Astrocyte (in vitro differentiated cells and primary cell): Measurements from ENCODE around the gene PPIE. TPM values are rescaled to one million over a fixed set of nuclear protein-coding genes. Genes with fewer than 3 reads are reported as not detected.

Experiments used
- DNase-seq: peaks from one replicate; pipeline ENCODE4 v3.0.0-alpha.2; 2010; ENCODE audit warnings: low read depth
- FAIRE-seq: peaks from 2 replicates; lab custom pipeline; 2011; peaks lifted over from hg19 to GRCh38; lab: Jason Lieb, UNC
- H2AFZ ChIP-seq: 2 replicates; pipeline ENCODE4 v1.6.0; 2012; ENCODE audit warnings: low read depth, low read length, inconsistent platforms
- H3K27ac ChIP-seq: 2 replicates; pipeline ENCODE4 v1.5.1; 2011; ENCODE audit warnings: low read depth, low read length, inconsistent platforms
- H3K27me3 ChIP-seq: 2 replicates; pipeline ENCODE4 v1.6.0; 2011; ENCODE audit warnings: low read length, inconsistent platforms; ENCODE audit not compliant: insufficient read depth
- H3K36me3 ChIP-seq: 2 replicates; pipeline ENCODE4 v1.5.1; 2011; ENCODE audit warnings: low read length, inconsistent platforms; ENCODE audit not compliant: insufficient read depth
- H3K4me1 ChIP-seq: 2 replicates; pipeline ENCODE4 v1.5.1; 2011; ENCODE audit warnings: low read length, inconsistent platforms; ENCODE audit not compliant: insufficient read depth
- H3K4me2 ChIP-seq: 2 replicates; pipeline ENCODE4 v1.6.0; 2012; ENCODE audit warnings: low read length, inconsistent platforms
- H3K4me3 ChIP-seq: 2 replicates; pipeline ENCODE4 v1.5.1; 2011; ENCODE audit warnings: low read depth, mild to moderate bottlenecking, low read length, inconsistent platforms; ENCODE audit not compliant: insufficient read depth
- H3K79me2 ChIP-seq: 2 replicates; pipeline ENCODE4 v1.6.0; 2012; ENCODE audit warnings: mild to moderate bottlenecking, low read length, inconsistent platforms; ENCODE audit not compliant: insufficient read depth
- H3K9ac ChIP-seq: 2 replicates; pipeline ENCODE4 v1.6.0; 2012; ENCODE audit warnings: mild to moderate bottlenecking, low read length, inconsistent platforms
- H3K9me3 ChIP-seq: 2 replicates; pipeline ENCODE4 v1.5.1; 2012; ENCODE audit warnings: low read depth, mild to moderate bottlenecking, low read length, inconsistent platforms; ENCODE audit not compliant: insufficient read depth
- H4K20me1 ChIP-seq: 2 replicates; pipeline ENCODE4 v1.6.0; 2012; ENCODE audit warnings: low read length, inconsistent platforms; ENCODE audit not compliant: insufficient read depth
- H3K27ac Mint-ChIP-seq: one replicate; pipeline ENCODE4 v1.8.0; 2021; ENCODE audit warnings: mild to moderate bottlenecking, mixed read lengths; ENCODE audit not compliant: unreplicated experiment
- H3K27me3 Mint-ChIP-seq: one replicate; pipeline ENCODE4 v1.8.0; 2021; ENCODE audit warnings: low read depth, mixed read lengths; ENCODE audit not compliant: unreplicated experiment
- H3K36me3 Mint-ChIP-seq: one replicate; pipeline ENCODE4 v1.8.0; 2021; ENCODE audit warnings: low read depth, mixed read lengths; ENCODE audit not compliant: unreplicated experiment
- H3K4me1 Mint-ChIP-seq: one replicate; pipeline ENCODE4 v1.8.0; 2021; ENCODE audit warnings: low read depth, mixed read lengths; ENCODE audit not compliant: unreplicated experiment
- H3K4me3 Mint-ChIP-seq: one replicate; pipeline ENCODE4 v1.8.0; 2021; ENCODE audit warnings: mild to moderate bottlenecking, moderate library complexity, mixed read lengths; ENCODE audit not compliant: unreplicated experiment
- H3K9me3 Mint-ChIP-seq: one replicate; pipeline ENCODE4 v1.8.0; 2021; ENCODE audit warnings: mild to moderate bottlenecking, mixed read lengths; ENCODE audit not compliant: unreplicated experiment
- CTCF ChIP-seq: IDR thresholded peaks from 2 replicates; pipeline ENCODE4 v1.5.1; 2011; ENCODE audit warnings: low read depth, mild to moderate bottlenecking, inconsistent platforms, low read length, moderate library complexity; ENCODE audit not compliant: insufficient read depth
- EZH2 ChIP-seq: IDR thresholded peaks from 2 replicates; pipeline ENCODE4 v1.6.1; 2012; ENCODE audit warnings: mild to moderate bottlenecking, low read length, inconsistent platforms; ENCODE audit not compliant: insufficient read depth
- total RNA-seq: library from RNA; stranded (reverse); gene quantifications from 2 replicates; pipeline ENCODE4 v1.2.1, GENCODE V29; 2021

The PPIE gene
- total RNA-seq, 1 donor from 2014 or later, result 33.7 TPM

- FAIRE-seq (no peak), DNase-seq (no peak)
- Histone ChIP-seq H3K27ac (no peak overlapping the region), H3K79me2 (no peaks in the 10 kb centered on the region), H3K4me2 (no peak overlapping the region), H4K20me1 (no peaks in the 10 kb centered on the region), H3K36me3 (no peaks in the 10 kb centered on the region), H3K9ac (no peak overlapping the region), H3K4me3 (no peak overlapping the region), H3K9me3 (no peaks in the 10 kb centered on the region), H2AFZ (no peak overlapping the region), H3K27me3 (peaks cover 2% of the 10 kb centered on the region), H3K4me1 (no peaks in the 10 kb centered on the region)
- Mint-ChIP-seq H3K9me3 (peaks cover 11% of the 10 kb centered on the region), H3K27me3 (peaks cover 2% of the 10 kb centered on the region), H3K36me3 (no peaks in the 10 kb centered on the region), H3K4me1 (no peaks in the 10 kb centered on the region), H3K4me3 (no peak overlapping the region), H3K27ac (no peak overlapping the region)
- TF ChIP-seq CTCF, result no peak
- no peak for TF ChIP-seq EZH2
Observed at GRCh38 chr1:39808784-39809517, 70.3 kb downstream of the PPIE start.

- no peak overlapping the region for H3K4me2 ChIP-seq
Observed at GRCh38 chr1:39812913-39813312, 74.2 kb downstream of the PPIE start.

More at GRCh38 chr1:39812913-39813312, 74.2 kb downstream of the PPIE start:
- FAIRE-seq (no peak), DNase-seq (no peak)
- Histone ChIP-seq H3K36me3 (no peaks in the 10 kb centered on the region), H3K79me2 (no peaks in the 10 kb centered on the region), H3K4me3 (no peak overlapping the region), H3K27me3 (no peaks in the 10 kb centered on the region), H3K9ac (no peak overlapping the region), H2AFZ (no peak overlapping the region), H3K9me3 (no peaks in the 10 kb centered on the region), H3K4me1 (no peaks in the 10 kb centered on the region), H4K20me1 (peaks cover 3% of the 10 kb centered on the region), H3K27ac (no peak overlapping the region)
- Mint-ChIP-seq H3K27ac (no peak overlapping the region), H3K36me3 (no peaks in the 10 kb centered on the region), H3K4me1 (no peaks in the 10 kb centered on the region), H3K27me3 (peaks cover 7% of the 10 kb centered on the region), H3K9me3 (peaks cover 3% of the 10 kb centered on the region), H3K4me3 (no peak overlapping the region)
- TF ChIP-seq CTCF (no peak), EZH2 (no peak)

Other genes with a start within 250 kb of the PPIE start
- gene BMP8A, start 247.2 kb upstream of the PPIE start, total RNA-seq, result 0.34 and 0.84 TPM in 2 replicates
- gene PABPC4, start 162.1 kb upstream of the PPIE start, total RNA-seq, result 240 and 245 TPM in 2 replicates
- gene HEYL, start 99.2 kb upstream of the PPIE start, total RNA-seq, result 1.1 and 3.1 TPM in 2 replicates
- gene NT5C1A, start 66.8 kb upstream of the PPIE start, total RNA-seq, result 0.20 TPM in 1 of 2 replicates, not detected in the other
- 0.07 and 0.20 TPM in 2 replicates for gene HPCAL4, start 47.4 kb upstream of the PPIE start, total RNA-seq
- gene OXCT2, start 32.5 kb downstream of the PPIE start, total RNA-seq, result 0.24 and 0.36 TPM in 2 replicates
- 0.16 TPM in 1 of 2 replicates, not detected in the other for gene BMP8B, start 50.0 kb downstream of the PPIE start, total RNA-seq
- gene TRIT1, start 144.6 kb downstream of the PPIE start, total RNA-seq, result 19.2 and 21.9 TPM in 2 replicates
- 3.3 and 3.8 TPM in 2 replicates for gene MYCL, start 163.0 kb downstream of the PPIE start, total RNA-seq
- gene MFSD2A, start 216.3 kb downstream of the PPIE start, total RNA-seq, result 2.9 and 3.3 TPM in 2 replicates